GM21367 (cell line): ENCODE results near the gene DBP.

ENCODE experiments used
- ATAC-seq: cut with Tn5 transposase; IDR thresholded peaks from one replicate; pipeline ENCODE4 v1.9.1; 2021; ENCODE audit not compliant: unreplicated experiment

DBP gene

DNA sequence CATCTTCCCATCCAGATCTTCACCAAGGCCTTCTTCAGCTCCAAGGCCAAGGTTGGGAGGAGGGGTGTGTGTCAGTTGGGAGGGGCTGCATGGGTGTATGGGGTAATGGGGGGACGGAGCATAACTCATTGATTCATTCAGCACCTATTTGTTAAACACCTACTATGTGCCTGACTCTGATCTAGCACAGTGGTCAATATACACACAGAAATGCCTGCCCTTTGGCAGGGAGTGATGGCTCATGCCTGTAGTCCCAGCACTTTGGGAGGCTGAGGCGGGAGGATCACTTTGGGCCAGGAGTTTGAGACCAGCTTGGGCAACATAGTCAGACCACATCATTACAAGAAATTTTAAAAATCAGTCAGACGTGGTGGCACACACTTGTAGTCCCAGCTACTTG, 49.8 kb downstream of the DBP start:
- no peak for ATAC-seq

DNA sequence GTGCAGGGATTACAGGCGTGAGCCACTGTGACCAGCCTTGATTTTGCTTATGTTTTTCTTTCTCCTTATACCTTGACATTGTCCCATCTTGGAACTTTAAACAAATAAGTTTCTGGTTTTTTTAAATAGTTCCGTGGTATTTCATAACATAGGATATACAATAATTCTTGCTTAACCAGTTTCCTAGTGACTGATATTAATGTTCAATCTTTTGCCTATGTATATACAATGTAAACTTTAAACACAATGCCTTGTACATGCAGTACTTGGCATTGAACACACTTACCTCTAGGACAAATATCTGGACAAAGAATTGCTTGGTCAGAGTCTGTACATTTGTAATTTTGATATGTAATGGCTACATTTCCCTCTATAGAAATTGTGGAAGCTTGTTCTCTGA, 55.0 kb downstream of the DBP start:
- no peak for ATAC-seq
